Fibroblast of lung (primary cell): ENCODE results near the gene ANKH. TPM values are rescaled to one million over a fixed set of nuclear protein-coding genes. Genes with fewer than 3 reads are reported as not detected.

Source experiments
- DNase-seq, 2 donors: peaks; one replicate each; pipeline versions ENCODE4 v3.0.0 to v3.0.0-alpha.2; 2010; ENCODE audit warnings: low read depth in 2 of 2
- H2AFZ ChIP-seq: 2 replicates; pipeline ENCODE4 v1.5.1; 2012; ENCODE audit warnings: low read length, control low read depth, inconsistent platforms
- H3K27ac ChIP-seq: 2 replicates; pipeline ENCODE4 v1.5.1; 2011; ENCODE audit warnings: low read length, control low read depth; ENCODE audit not compliant: insufficient read depth
- H3K27me3 ChIP-seq: 2 replicates; pipeline ENCODE4 v1.5.1; 2011; ENCODE audit warnings: mild to moderate bottlenecking, low read length; ENCODE audit not compliant: control insufficient read depth, insufficient read depth
- H3K36me3 ChIP-seq: 2 replicates; pipeline ENCODE4 v1.5.1; 2011; ENCODE audit warnings: low read length; ENCODE audit not compliant: control insufficient read depth, insufficient read depth
- H3K4me1 ChIP-seq: 2 replicates; pipeline ENCODE4 v1.5.1; 2011; ENCODE audit warnings: low read length; ENCODE audit not compliant: control insufficient read depth, insufficient read depth; ENCODE audit errors: extremely low read depth
- H3K4me2 ChIP-seq: 2 replicates; pipeline ENCODE4 v1.5.1; 2011; ENCODE audit warnings: low read length, control low read depth; ENCODE audit not compliant: insufficient read depth; ENCODE audit errors: extremely low read depth
- H3K4me3 ChIP-seq, 4 experiments: fragments of 200-600 bp in 1 of 4; sonication (generic) in 1 of 4; replicated peaks in 1 of 4; 2 replicates each; pipeline ENCODE4 v1.5.1; 2011 to 2016; ENCODE audit warnings: low read length in 4 of 4, low read depth in 3 of 4, mild to moderate bottlenecking in 3 of 4, control low read depth in 2 of 4, inconsistent platforms in 1 of 4, mixed read lengths in 1 of 4; ENCODE audit not compliant: insufficient read depth in 1 of 4; ENCODE audit errors: control extremely low read depth in 1 of 4
- H3K79me2 ChIP-seq: 2 replicates; pipeline ENCODE4 v1.5.1; 2012; ENCODE audit warnings: mild to moderate bottlenecking, low read length, inconsistent platforms; ENCODE audit not compliant: control insufficient read depth, insufficient read depth
- H3K9ac ChIP-seq: 2 replicates; pipeline ENCODE4 v1.5.1; 2011; ENCODE audit warnings: mild to moderate bottlenecking, low read length, control low read depth; ENCODE audit not compliant: insufficient read depth
- H3K9me3 ChIP-seq: 2 replicates; pipeline ENCODE4 v1.5.1; 2012; ENCODE audit warnings: low read depth, low read length; ENCODE audit not compliant: control insufficient read depth, insufficient read depth
- H4K20me1 ChIP-seq: 2 replicates; pipeline ENCODE4 v1.5.1; 2011; ENCODE audit warnings: low read length; ENCODE audit not compliant: control insufficient read depth, insufficient read depth; ENCODE audit errors: extremely low read depth
- CTCF ChIP-seq, 2 donors: IDR thresholded peaks in 1 of 2; conservative IDR thresholded peaks in 1 of 2; 1 replicate in 1 of 2; 2 replicates in 1 of 2; pipeline ENCODE4 v1.5.1; 2011 to 2012; ENCODE audit warnings: low read length in 2 of 2, control low read depth in 1 of 2, inconsistent platforms in 1 of 2, low read depth in 1 of 2, mild to moderate bottlenecking in 1 of 2
- EZH2 ChIP-seq: IDR thresholded peaks from 2 replicates; pipeline ENCODE4 v1.5.1; 2012; ENCODE audit warnings: low read length, control low read depth, mild to moderate bottlenecking; ENCODE audit errors: missing control alignments
- polyA plus RNA-seq, 2 donors: library from polyadenylated mRNA; depleted of rRNA in 1 of 2; stranded (reverse) in 1 of 2; unstranded in 1 of 2; fragments of >200 nt; gene quantifications; 2 replicates each; pipeline ENCODE4 v1.2.1, GENCODE V29; 2011 to 2012; ENCODE audit warnings: missing spikeins in 1 of 2
- total RNA-seq: library from RNA; depleted of rRNA; stranded (reverse); fragments of >200 nt; gene quantifications from 2 replicates; pipeline ENCODE4 v1.2.1, GENCODE V29; 2014

ANKH gene
- total and polyA plus RNA-seq, 2 donors (not counting 1 experiment from before 2014, with no cell fraction given) = 5.8 to 10.9 TPM

GRCh38 chr5:14914193-14914592, 42.6 kb upstream of the ANKH start:
- Histone ChIP-seq H3K9ac (no peak overlapping the region), H3K9me3 (no peaks in the 10 kb centered on the region), H3K27ac (no peak overlapping the region), H3K4me3 (no peak overlapping the region), H4K20me1 (no peaks in the 10 kb centered on the region), H2AFZ (no peak overlapping the region), H3K4me2 (no peak overlapping the region), H3K79me2 (no peaks in the 10 kb centered on the region), H3K36me3 (no peaks in the 10 kb centered on the region), H3K27me3 (no peaks in the 10 kb centered on the region), H3K4me1 (no peaks in the 10 kb centered on the region)
- DNase-seq = no peak
- TF ChIP-seq CTCF (conservative IDR thresholded peaks at IDR 0.05 in 1 of 2, IDR thresholded peaks at IDR 0.05 in 1 of 2; ENCODE audit: low read depth in 1 of 2, low read length in 2 of 2) (no peak), EZH2 (no peak)

- Histone ChIP-seq H3K4me2 (no peak overlapping the region), H3K27me3 (no peaks in the 10 kb centered on the region), H3K4me3 (no peak overlapping the region), H4K20me1 (no peaks in the 10 kb centered on the region), H3K36me3 (no peaks in the 10 kb centered on the region), H3K27ac (no peak overlapping the region), H3K79me2 (no peaks in the 10 kb centered on the region), H3K4me1 (no peaks in the 10 kb centered on the region), H2AFZ (no peak overlapping the region), H3K9ac (no peak overlapping the region), H3K9me3 (no peaks in the 10 kb centered on the region)
- TF ChIP-seq CTCF (conservative IDR thresholded peaks at IDR 0.05 in 1 of 2, IDR thresholded peaks at IDR 0.05 in 1 of 2; ENCODE audit: low read depth in 1 of 2, low read length in 2 of 2) = no peak
- TF ChIP-seq EZH2 = no peak
- DNase-seq = peak in 1 of 2 donors; percentile 92
These were observed 41.5 kb upstream of the ANKH start for GRCh38 chr5:14913096-14913495.

GRCh38 chr5:14912206-14912605, 40.6 kb upstream of the ANKH start:
- no peaks in the 10 kb centered on the region for H3K27me3 ChIP-seq
- no peak overlapping the region for H3K27ac ChIP-seq
- no peak overlapping the region for H3K9ac ChIP-seq
- TF ChIP-seq EZH2 (no peak), CTCF (conservative IDR thresholded peaks at IDR 0.05 in 1 of 2, IDR thresholded peaks at IDR 0.05 in 1 of 2; ENCODE audit: low read depth in 1 of 2, low read length in 2 of 2) (no peak)
- H2AFZ ChIP-seq = no peak overlapping the region
- H3K9me3 ChIP-seq = no peaks in the 10 kb centered on the region
- no peaks in the 10 kb centered on the region for H3K36me3 ChIP-seq
- H3K4me1 ChIP-seq = no peaks in the 10 kb centered on the region
- no peaks in the 10 kb centered on the region for H3K79me2 ChIP-seq
- H4K20me1 ChIP-seq = no peaks in the 10 kb centered on the region
- H3K4me3 ChIP-seq = no peak overlapping the region
- DNase-seq = no peak
- H3K4me2 ChIP-seq = no peak overlapping the region
